Adrenal gland (tissue), 12 donors: ENCODE results near the gene ETAA1. TPM values are rescaled to one million over a fixed set of nuclear protein-coding genes. Genes with fewer than 3 reads are reported as not detected.

ENCODE experiments used
- DNase-seq, 7 donors: peaks; one replicate each; pipeline ENCODE4 v3.0.0-alpha.2; 2019 to 2020
- H3K27ac ChIP-seq, 5 donors: fragments of 200-600 bp; sonication (generic) in 4 of 5; 1 replicate in 3 of 5; 2 replicates in 2 of 5; pipeline versions ENCODE4 v1.5.1 to v1.8.0; 2016 to 2020; ENCODE audit warnings: mild to moderate bottlenecking in 1 of 5
- H3K27me3 ChIP-seq: fragments of 200-600 bp; 2 replicates; pipeline ENCODE4 v1.8.0; 2021
- H3K36me3 ChIP-seq, 2 donors: fragments of 200-600 bp; replicated peaks in 1 of 2; 1 replicate in 1 of 2; 2 replicates in 1 of 2; pipeline versions ENCODE4 v1.5.1 to v1.8.0; 2018 to 2022
- H3K4me1 ChIP-seq, 2 donors: fragments of 200-600 bp; replicated peaks in 1 of 2; 1 replicate in 1 of 2; 2 replicates in 1 of 2; pipeline versions ENCODE4 v1.5.1 to v1.8.0; 2018 to 2021
- H3K4me3 ChIP-seq, 4 donors: fragments of 200-600 bp; sonication (generic) in 3 of 4; one replicate each; pipeline ENCODE4 v1.5.1; 2016 to 2018
- H3K9me3 ChIP-seq, 3 donors: fragments of 200-600 bp; sonication (generic) in 1 of 3; replicated peaks in 1 of 3; 1 replicate in 2 of 3; 2 replicates in 1 of 3; pipeline versions ENCODE4 v1.5.1 to v1.8.0; 2016 to 2021
- POLR2A ChIP-seq, 2 donors: fragments of 450-650 bp; IDR thresholded peaks; one replicate each; pipeline ENCODE4 v1.6.1; 2017; ENCODE audit warnings: antibody characterized with exemption in 2 of 2, mild to moderate bottlenecking in 2 of 2, moderate library complexity in 1 of 2
- WGBS, 4 donors: extraction: QIAGEN DNeasy Blood & Tissue Kit in 2 of 4; methylation state at CpG; one replicate each; pipeline versions ENCODE4 v1.1.5 to v1.1.7; 2013 to 2017; 5-methylcytosine and 5-hydroxymethylcytosine counted together
- intact Hi-C, 2 donors: fragments of 100-400 bp; cut with DNase I; formaldehyde crosslinking; loops; one replicate each; pipeline versions ENCODE4 v1.14.1 to v1.15.0; 2022 to 2023
- polyA plus RNA-seq, 3 donors: library from polyadenylated mRNA; stranded (reverse); fragments of 200-250 nt in 2 of 3; fragments of 350-450 nt in 1 of 3; fragmentation: Illumina TruSeq in 1 of 3; extraction: RNeasy Lipid Tissue Mini Kit (QIAGEN cat#74804) in 1 of 3; gene quantifications; one replicate each; pipeline ENCODE4 v1.2.3, GENCODE V29; 2013 to 2014
- total RNA-seq, 9 donors: library from RNA; depleted of rRNA in 4 of 9; stranded (reverse); fragments of >200 nt in 4 of 9; fragments of 120-200 nt in 1 of 9; fragmentation: NEBNext Ultra II Directional in 1 of 9; extraction: Animal tissue kit (Norgen Biotek cat#: 25700) in 1 of 9; gene quantifications; one replicate each; pipeline versions ENCODE4 v1.1.0 to v1.2.4, GENCODE V29; 2013 to 2023
- TF ChIP-seq, protein P1 (sequence below), 6 experiments: fragments of 450-650 bp in 4 of 6; fragments of 200-600 bp in 2 of 6; sonication (generic) in 1 of 6; IDR thresholded peaks; 1 replicate in 5 of 6; 2 replicates in 1 of 6; pipeline versions ENCODE4 v1.5.1 to v1.8.0; 2016 to 2021; ENCODE audit warnings: antibody characterized with exemption in 6 of 6, mild to moderate bottlenecking in 2 of 6, moderate library complexity in 1 of 6
- donor health status: healthy with polysubstance abuse.
- donor health status: Bipolar disorder and iron deficiency.
- donor health status: DM: yes; HTN: yes; CAD: no.
- donor health status: DM: no; HTN: no; CAD: no.
- donor health status: DM: no; HTN: no; CAD: no.
- donor health status: DM: yes; HTN: yes; CAD: no.

Gene ETAA1
- total and polyA plus RNA-seq, 12 donors: 7.9 to 54.7 (median 24.1) TPM

DNA sequence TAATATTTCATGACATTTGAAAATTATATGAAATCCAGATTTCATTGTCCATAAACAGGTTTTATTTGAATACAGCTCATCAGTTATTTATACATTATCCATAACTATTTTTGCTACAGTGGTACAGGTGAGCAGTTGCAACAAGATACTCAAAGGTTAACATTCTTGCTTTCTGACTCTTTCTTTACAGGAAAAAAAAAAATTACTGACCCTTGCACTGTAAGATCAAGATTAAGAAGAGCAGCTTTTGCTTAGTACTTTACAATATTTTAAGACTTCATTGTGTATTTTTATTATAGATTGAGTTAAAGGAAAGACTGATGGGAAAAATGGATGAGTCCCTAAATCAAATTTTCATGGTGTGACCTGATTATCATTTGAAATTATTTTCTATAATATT, 11.2 kb downstream of the ETAA1 start:
- no peaks in the 10 kb centered on the region for H3K27me3 ChIP-seq
- H3K27ac ChIP-seq: no peak overlapping the region
- intact Hi-C loops: no loop called here
- peaks cover 0 to 10% of the 10 kb centered on the region in 2 donors for H3K4me1 ChIP-seq
- H3K36me3 ChIP-seq: peaks cover 0 to 36% of the 10 kb centered on the region in 2 donors
- H3K4me3 ChIP-seq: no peak overlapping the region
- no peak for DNase-seq
- TF ChIP-seq, protein P1, sequence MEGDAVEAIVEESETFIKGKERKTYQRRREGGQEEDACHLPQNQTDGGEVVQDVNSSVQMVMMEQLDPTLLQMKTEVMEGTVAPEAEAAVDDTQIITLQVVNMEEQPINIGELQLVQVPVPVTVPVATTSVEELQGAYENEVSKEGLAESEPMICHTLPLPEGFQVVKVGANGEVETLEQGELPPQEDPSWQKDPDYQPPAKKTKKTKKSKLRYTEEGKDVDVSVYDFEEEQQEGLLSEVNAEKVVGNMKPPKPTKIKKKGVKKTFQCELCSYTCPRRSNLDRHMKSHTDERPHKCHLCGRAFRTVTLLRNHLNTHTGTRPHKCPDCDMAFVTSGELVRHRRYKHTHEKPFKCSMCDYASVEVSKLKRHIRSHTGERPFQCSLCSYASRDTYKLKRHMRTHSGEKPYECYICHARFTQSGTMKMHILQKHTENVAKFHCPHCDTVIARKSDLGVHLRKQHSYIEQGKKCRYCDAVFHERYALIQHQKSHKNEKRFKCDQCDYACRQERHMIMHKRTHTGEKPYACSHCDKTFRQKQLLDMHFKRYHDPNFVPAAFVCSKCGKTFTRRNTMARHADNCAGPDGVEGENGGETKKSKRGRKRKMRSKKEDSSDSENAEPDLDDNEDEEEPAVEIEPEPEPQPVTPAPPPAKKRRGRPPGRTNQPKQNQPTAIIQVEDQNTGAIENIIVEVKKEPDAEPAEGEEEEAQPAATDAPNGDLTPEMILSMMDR (IDR thresholded peaks at IDR 0.05): no peak
- TF ChIP-seq POLR2A (IDR thresholded peaks at IDR 0.05): no peak
- H3K9me3 ChIP-seq: peaks cover 0 to 8% (median 0%) of the 10 kb centered on the region in 3 donors

DNA sequence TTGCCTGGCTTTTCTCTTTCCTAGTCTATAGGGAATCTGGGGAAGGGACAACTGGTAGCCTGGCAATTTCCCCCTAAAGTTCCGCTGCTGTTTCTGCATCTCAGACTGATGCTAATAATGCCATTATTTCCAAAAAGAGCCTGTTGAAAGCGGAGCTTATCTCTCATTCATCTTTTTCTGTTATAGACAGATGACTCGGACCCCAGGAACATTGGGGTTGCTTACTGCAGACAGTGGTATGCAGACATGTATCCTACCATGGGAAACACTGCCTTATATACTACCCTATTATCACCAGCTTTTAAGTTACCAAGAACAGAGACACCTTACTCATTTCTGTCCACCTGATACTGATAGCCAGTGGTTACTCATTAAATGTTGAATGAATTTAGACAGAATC, 15.3 kb downstream of the ETAA1 start:
- H3K9me3 ChIP-seq: no peaks in the 10 kb centered on the region
- DNase-seq: no peak
- peaks cover 0 to 11% of the 10 kb centered on the region in 2 donors for H3K36me3 ChIP-seq
- WGBS, 4 donors: 90 to 96% (median 93%) methylated on average over 3 of the region's 3 CpGs
- no peaks in the 10 kb centered on the region for H3K27me3 ChIP-seq
- H3K4me3 ChIP-seq: no peak overlapping the region
- TF ChIP-seq, protein P1 (IDR thresholded peaks at IDR 0.05): no peak
- no peak for TF ChIP-seq POLR2A (IDR thresholded peaks at IDR 0.05)
- no peaks in the 10 kb centered on the region for H3K4me1 ChIP-seq
- H3K27ac ChIP-seq: no peak overlapping the region
- intact Hi-C loops: no loop called here

DNA sequence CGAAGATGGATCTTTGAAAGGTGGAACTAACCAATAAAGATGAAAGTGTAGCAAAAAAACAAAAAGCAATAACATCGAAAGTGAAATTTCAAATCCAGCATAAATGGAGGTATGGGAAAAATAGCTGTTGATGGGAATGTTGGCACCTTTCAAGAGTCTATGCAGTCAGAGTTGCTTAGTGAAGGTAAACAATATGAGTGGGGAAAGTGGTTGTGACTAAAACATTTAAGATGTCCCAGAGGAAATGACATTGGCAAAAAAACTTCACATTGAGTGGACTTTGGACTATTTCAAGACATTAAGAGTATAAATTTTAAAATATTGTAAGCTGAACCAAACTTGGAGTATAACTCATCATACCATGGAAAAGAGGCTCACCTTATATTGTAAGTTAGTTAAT, 17.7 kb downstream of the ETAA1 start:
- Histone ChIP-seq H3K4me1 (no peaks in the 10 kb centered on the region), H3K4me3 (no peak overlapping the region), H3K36me3 (peaks cover 0 to 9% of the 10 kb centered on the region in 2 donors), H3K9me3 (no peaks in the 10 kb centered on the region), H3K27ac (no peak overlapping the region), H3K27me3 (no peaks in the 10 kb centered on the region)
- intact Hi-C loops: no loop called here
- WGBS, 4 donors: 95 to 99% (median 96%) methylated on average over 2 of the region's 2 CpGs
- no peak for TF ChIP-seq POLR2A (IDR thresholded peaks at IDR 0.05)
- TF ChIP-seq, protein P1 (IDR thresholded peaks at IDR 0.05): no peak
- DNase-seq: no peak

DNA sequence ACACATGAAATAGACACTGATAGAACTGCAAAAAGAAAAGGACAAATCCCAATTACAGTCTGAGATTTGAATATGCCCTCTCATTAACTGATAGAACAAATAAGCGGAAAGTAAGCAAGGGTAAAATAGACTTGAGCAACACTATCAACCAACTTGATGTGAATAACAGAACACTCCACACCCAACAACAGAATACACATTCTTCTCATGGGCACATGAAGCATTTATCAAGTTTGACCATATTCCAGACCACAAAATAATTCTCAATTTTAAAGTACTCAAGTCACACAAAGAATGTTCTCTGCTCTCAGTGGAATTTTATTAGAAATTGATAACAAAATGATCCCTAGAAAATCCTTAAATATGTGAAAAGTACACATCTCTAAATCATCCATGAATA, 19.0 kb downstream of the ETAA1 start:
- TF ChIP-seq POLR2A (IDR thresholded peaks at IDR 0.05): no peak
- TF ChIP-seq, protein P1 (IDR thresholded peaks at IDR 0.05): no peak
- Histone ChIP-seq H3K27ac (no peak overlapping the region), H3K4me1 (no peaks in the 10 kb centered on the region), H3K4me3 (no peak overlapping the region), H3K27me3 (no peaks in the 10 kb centered on the region), H3K9me3 (no peaks in the 10 kb centered on the region), H3K36me3 (no peaks in the 10 kb centered on the region)
- intact Hi-C loops: no loop called here
- DNase-seq: no peak
- WGBS, 4 donors: 88 to 100% (median 98%) methylated on average over 1 of the region's 1 CpG
